Measurements from ENCODE around the gene SH3YL1.

SH3YL1 gene

DNA sequence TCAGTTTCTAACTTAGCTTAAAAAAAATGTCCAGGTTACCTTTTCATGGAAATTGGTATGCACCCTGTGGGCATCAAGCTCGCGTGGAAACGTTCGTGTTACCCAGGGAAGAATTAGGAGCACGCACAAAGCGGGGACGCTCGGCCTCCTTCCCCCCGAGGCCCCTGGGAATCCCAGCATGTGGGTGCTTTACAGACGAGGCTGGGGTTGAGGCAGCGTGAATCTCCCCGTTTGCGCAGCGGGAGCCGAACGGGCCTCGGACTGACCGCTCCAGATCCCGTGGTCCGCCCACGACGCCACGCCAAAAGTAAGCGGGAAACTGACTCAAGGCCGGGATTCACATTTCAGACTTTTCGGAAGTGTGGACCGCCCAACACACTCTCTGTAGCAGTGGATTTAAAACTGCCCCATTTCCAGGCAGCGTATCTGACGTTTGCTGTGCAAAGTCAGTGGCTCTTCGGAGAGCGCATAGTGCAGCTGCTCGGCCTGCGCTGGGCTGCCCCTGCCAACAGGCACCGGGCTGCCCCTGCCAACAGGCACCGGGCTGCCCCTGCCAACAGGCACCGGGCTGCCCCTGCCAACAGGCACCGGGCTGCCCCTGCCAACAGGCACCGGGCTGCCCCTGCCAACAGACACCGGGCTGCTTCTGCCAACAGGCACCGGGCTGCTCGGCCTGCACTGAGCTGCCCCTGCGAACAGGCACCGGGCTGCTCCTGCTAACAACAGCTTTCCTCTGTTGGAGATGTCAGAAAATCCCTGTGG lies 49.7 kb downstream of the SH3YL1 start:
- DNase-seq (ENCODE audit: low read depth) = no peak

DNA sequence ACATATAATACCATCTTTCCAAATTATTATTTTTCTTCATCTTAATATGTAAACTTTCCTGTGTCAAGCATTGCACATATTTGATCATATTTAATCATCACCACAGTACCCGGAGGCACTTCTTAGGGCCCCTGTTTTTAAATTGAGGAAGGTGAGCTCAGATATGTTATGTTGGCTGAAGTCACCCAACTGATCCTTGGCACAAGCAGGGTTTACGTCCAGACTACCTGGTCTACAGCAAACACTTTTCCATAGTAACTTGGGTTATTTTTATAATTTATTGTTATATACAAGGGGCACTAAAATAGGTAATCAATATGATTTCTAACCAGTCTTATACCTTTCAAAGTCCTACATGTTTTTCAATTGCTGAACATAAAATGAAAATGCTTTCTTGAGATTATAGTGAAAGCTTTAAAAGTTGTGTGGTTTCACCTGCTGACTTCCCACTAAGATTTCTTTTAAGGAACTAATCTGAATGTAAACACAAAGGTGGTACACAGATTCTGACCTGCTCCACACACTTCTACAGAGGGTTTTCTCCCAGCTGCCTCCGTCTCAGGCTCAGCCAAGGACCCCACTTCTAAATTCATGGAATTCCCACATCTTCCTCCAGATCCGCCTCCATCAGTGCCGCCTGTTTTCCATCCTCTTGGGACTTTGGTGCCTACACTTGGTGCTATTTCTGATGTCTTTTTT lies 52.2 kb downstream of the SH3YL1 start:
- DNase-seq (ENCODE audit: low read depth) = no peak

DNA sequence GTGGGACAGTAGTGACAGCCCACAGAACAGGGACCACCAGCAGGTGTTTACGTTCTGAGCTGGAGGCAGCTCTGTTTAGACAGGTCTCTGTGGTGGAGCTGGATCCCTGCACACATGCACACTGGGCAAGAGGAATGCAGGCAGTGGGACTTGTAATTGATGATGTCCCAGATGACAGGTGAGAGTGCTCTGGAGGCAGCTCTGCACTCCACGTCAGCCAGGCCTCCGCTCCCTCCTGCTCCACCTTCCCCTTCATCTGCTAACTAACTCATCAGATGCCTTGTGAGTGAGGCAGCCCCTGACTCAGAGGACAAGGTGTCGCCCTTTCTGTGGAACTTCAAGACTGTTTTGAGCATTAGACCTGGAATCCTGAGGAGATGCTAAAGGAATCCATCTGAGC lies 53.2 kb downstream of the SH3YL1 start:
- no peak for DNase-seq (ENCODE audit: low read depth)

DNA sequence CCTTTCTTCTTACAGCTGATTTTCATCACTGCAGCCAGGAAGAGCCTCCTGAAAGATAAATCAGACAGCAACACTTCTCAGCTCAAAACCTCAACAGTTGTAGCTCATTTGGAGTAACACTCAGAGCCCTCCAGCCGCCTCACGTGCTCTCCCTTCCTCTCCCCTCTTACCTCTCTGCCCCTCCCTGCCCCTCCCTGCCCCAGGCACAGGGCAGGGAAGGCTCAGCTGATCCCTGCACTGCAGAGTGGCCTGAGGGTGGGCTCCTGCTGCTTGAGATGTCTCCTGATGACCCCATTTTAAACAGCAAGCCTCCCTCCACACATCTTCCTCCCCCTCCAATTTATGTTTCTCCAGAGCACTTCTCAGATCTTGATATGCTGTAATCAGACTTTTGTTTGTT lies 54.4 kb downstream of the SH3YL1 start:
- DNase-seq (ENCODE audit: low read depth) = no peak

DNA sequence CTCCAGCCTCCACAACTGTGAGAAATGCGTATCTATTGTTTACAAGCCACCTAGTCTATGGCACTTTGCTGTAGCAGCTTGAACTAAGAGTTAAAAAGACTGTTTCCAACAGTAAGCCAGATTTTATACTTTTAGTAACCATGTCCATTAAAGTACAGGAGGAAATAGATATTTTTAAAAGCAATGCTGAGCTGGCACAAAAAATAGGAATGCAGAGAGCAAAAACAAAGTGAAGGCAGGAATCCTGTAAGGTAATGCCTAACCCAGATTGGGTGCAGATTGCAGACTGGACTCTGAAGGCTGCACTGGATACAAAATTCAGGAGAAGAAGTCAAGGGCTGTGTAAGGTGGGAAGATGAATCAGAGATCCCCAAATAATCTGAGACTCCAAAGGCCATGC lies 55.5 kb downstream of the SH3YL1 start:
- no peak for DNase-seq (ENCODE audit: low read depth)

DNA sequence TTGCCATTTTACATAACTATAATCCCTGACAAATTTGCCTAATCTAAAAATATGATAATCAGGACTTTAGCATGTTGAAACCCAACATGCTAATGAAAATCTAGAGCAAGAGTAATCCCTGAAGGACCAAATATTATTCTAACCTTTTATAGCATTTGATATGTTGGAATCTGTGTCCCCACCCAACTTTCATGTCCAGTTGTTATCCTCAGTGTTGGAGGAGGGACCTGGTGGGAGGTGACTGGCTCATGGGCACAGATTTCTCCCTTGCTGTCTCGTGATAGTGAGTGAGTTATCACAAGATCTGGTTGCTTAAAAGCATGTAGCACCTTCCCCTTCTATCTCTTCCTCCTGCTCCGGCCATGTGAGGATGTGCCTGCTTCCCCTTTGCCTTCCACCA lies 59.8 kb downstream of the SH3YL1 start:
- DNase-seq (ENCODE audit: low read depth) = no peak

DNA sequence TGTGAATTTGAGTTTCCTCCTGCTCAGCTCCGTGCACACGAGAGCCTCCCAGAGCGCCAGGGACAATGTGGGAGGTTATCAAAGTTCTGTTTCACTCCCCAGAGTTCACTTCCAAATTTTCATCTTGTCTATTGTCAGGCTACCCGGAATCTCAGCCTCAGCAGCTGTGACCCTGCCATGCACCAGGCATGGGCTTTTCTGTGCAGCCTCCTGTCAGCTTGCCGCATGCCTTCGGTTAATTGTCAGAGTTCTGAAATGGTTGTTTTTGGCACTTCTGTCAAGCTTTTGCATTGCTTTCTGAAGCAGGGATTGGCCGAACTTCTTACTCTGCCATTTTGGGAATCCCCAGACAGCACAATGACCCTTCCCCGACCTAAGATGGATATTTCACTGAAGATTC lies 60.4 kb downstream of the SH3YL1 start:
- DNase-seq (ENCODE audit: low read depth) = no peak

DNA sequence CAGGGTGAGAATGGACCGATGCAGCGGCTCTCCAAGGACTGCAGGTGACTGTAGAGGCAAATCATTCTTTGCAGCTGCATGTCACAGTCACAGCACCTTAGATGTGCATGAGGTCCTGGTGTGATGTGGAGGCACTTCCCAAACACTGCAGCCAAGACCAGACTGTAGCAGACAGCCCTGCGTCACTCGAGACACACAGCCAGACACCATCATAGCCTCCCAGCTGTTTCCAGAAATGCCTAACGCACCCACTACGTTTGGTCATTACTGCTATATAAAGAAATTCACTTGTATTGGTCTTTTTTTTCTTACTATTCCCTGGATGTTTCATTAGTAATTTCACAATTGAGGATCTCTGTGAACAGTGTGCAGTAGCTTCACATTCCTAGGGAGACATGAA lies 60.9 kb downstream of the SH3YL1 start:
- no peak for DNase-seq (ENCODE audit: low read depth)

DNA sequence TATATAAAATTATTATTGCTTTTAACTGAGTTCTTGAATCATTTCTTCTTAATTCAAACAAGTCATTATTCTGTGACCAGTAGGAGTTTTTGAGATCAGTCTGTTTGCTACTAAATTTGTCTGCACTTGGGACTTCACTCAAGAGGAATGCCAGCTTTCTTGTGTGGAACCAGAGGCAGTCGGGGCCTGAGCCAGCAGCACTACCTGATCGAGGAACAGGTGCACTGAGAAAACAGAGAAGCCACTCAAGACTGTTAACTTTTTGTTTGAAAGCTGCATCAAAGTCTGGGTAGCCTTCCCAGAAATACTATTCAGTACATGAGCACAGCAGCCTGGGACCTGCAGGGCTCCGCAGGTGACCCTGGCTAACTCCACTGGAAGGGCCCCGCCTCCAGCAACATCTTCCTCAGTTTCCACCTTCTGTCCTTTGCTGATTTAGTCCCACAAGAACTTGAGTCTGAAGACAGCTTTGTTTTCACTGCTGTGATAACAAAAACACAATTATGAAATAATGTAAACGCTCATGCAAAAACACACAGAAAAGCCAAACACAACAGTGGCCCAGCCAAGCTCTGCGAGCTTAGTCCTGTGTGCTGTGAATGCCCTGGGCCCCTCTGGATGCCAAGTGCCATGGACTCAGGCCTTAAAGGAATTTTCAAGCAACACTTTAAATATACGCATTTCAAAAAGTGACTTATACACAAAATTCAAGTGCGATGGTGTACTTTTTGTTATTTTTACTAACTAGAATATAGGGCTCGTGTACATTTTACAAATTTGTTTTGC lies 62.0 kb downstream of the SH3YL1 start:
- no peak for DNase-seq (ENCODE audit: low read depth)

DNA sequence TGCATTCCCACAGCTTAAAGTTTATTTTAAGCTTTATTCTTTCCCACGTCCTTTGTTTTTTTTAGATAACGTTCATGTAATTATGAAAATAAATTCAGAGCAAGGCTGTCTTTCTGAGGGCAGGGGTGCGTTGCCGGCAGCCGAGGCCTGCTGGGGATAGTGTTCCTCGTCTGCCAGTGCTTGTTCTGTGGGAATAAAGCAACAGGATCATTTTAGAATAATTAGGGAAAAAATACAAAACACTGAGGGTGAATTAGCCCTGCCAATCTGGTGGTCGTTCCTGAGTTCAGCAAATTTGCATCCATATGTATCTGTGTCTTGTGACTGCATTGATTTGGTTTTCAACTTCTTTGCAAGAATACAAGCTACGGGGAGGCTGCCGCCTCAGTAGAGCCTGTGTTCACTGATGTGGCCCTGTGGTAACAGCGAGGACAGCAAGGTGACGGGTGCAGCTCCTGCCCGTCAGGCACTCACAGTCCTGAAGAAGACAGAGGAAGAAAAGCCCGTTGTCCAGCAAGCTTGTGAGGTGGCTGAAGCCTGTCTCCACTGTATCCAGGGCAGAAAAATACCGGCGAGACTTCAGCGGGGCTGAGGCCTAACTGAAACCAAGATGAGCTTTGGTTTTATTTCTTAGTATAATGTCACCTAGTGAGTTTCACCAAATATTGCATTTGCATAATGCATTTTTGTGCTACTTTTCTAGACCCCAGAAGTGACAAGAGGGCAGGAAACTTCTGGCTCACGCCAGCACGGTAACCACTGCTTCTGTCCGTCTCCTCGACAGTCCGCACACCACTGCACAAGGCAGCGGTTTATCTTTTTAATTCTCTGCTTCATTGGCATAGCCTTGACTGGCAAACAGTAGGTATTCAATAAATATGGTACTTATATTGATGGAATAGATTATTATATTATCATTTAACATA lies 64.5 kb downstream of the SH3YL1 start:
- DNase-seq (ENCODE audit: low read depth) = no peak

DNA sequence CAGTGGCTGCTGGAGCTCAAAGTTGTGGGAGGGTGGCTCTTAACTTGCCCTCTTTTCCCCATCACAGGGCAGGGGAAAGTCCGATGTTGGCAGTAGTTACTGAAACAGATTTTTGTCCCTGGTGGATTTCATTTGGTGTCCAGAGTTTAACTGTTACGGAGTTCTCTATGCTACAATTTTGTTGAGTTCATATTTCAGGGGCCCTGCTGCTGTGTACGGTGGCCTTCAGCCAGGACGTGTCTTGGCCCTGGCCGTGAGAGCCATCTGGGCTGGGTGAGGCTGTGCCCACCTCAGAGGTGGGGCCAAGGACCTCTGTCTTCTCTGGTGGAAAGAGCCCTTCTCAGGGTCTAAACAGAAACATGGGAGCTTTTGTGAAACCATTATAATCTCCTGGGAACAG lies 67.4 kb downstream of the SH3YL1 start:
- no peak for DNase-seq (ENCODE audit: low read depth)

DNA sequence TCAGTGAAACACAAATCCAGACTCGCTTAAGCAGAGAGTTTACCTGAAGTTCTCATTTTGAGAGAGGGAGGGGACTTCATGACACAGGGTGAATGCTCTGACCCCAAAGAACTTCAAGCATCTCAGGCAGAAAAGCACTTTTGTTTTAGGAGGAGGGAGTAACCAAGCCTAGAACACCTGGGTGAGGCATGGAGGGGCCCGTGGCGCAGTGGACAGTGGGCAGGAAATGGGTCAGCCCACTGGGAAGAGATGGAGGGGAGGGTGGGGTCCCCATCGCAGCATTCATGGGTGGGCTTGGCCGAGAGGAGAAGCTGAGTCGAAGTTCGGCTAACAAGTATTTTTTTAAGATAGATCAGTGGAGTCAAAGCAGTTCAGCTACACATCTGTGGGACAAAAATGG lies 67.9 kb downstream of the SH3YL1 start:
- DNase-seq (ENCODE audit: low read depth) = no peak

DNA sequence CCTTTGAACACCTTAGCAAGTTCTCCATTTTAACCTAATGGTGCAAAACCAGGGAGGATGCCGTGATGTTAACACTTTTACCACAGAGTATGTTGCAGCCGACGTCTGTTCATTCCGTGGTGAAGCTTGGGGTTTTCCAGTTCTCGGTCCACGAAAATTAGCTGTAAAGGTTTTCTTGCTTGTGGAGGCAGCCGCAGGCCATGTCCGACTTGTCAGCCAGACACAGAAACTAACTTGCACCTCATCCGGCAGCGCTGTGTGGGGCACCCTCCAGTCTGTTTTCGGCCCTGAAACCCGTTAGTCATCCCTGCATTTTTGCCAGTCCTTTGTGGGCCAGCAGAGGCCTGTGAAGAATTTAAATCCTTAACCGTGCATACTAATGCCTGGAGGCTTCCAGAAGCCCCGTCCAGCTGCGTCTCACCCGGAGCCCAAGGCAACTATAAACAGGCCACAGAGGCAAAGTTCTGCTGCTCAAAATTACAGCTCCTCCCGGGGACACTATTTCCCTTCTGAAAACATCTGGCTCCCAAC lies 70.6 kb downstream of the SH3YL1 start:
- DNase-seq (ENCODE audit: low read depth) = peak; percentile 10

DNA sequence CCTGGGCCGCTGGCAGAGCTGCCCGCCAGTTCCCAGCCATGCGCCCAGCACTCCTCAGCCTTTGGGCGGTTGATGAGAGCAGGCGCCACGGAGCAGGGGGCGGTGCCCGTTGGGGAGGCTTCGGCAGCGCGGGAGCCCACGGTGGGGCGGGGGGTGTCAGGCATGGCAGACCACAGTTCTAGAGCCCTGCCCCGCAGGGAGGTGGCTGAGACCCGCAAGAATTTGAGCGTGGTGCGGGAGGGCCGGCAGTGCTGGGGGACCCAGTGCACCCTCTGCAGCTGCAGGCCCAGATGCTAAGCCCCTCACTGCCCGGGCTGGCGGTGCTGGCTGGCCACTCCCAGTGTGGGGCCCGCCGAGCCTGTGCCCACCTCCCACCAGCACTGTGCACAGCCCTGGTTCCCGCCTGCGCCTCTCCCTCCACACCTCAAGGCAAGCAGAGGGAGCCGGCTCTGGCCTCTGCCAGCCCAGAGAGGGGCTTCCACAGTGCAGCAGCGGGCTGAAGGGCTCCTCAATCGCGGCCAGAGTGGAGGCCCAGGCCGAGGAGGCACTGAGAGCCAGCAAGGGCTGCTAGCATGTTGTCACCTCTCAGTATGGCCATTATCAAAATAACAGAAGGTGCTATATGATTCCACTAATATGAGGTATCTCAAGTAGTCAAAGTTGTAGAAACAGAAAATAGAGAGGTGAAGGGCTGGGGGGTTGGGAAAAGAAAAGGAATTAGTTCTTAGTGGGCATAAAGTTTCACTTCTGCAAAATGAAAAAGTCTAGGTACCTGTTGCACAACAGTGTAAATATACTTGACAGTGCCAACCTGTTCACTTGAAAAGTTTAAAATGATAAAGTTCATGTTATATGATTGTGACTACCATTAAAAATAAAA lies 72.3 kb downstream of the SH3YL1 start:
- no peak for DNase-seq (ENCODE audit: low read depth)

DNA sequence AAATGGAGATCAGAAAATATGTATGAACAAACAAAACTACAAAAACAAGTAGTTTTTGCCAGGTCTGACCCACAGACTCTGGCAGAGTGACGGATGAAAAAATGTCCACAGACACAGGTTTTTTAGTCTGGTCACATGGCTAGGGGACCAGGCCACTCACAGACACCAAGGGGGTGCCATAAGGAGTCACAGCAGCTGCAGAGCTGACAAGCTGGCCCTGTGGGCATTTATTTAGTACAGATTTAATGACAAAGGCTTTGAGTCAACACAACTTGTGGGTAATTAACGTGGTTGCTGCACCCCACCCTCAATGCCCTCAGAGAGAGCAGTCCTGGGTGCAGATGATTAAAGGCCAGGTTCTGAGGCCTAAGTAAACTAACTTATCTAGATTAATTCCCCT lies 76.0 kb downstream of the SH3YL1 start:
- DNase-seq (ENCODE audit: low read depth) = no peak

DNA sequence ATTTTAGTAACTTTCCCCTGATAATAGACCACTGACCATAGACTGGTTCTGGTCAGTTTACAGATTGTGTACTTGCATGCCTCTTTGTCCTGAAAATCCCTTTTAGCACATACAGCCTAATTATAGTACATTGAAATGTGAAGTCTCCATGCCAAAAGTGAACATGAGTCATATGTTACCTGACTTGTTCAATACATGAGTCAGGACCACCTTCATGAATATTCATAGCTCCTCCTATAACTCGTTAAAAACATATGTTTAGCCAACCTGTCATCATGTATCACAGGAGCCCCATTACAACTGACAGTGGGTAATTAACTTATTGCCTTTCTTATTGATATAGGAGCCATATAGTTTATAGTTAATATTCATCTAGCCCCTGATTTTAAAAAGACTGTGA lies 78.6 kb downstream of the SH3YL1 start:
- DNase-seq (ENCODE audit: low read depth) = no peak

DNA sequence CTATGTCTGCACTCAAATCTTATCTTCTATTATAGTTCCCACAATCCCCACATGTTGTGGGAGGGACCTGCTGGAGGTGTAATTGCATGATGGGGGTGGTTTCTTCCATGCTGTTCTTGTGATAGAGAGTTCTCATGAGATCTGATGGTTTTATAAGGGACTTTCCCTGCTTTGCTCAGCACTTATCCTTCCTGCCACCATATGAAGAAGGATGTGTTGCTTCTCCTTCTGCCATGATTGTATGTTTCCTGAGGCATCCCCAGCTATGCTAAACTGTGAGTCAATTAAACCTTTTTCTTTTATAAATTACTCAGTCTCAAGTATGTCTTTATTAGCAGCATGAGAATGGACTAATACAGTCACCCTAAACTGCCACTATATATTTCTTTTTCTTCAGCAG lies 79.1 kb downstream of the SH3YL1 start:
- DNase-seq (ENCODE audit: low read depth) = no peak

DNA sequence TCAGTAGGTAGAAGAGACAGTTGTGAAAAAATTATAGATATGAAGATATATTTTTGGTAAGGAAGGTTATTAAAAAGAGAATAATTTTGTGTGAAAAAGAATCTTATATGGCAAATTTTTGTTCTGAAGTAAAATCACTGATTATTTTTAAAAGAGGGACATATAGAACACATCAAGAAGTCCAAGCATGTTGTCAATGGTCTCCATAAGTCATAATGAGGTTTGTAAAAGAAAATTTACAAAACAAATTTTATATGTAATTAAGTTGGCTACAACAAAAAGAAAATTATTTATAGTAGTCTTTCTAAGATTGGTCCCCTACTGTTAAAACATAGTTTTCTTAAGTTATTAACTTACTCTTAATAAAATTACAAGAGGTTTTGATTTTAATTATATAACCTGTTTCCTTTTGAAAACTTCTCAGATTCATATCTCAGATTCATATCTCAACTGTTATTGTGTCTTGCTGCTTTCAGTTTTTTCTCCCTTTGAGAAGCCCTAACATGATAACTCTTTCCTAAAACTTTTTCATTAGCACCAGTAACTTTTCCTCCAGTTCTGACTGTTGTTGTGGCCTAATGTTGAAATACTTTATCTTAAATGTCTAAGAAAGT lies 81.2 kb downstream of the SH3YL1 start:
- peak; percentile 21 for DNase-seq (ENCODE audit: low read depth)

DNA sequence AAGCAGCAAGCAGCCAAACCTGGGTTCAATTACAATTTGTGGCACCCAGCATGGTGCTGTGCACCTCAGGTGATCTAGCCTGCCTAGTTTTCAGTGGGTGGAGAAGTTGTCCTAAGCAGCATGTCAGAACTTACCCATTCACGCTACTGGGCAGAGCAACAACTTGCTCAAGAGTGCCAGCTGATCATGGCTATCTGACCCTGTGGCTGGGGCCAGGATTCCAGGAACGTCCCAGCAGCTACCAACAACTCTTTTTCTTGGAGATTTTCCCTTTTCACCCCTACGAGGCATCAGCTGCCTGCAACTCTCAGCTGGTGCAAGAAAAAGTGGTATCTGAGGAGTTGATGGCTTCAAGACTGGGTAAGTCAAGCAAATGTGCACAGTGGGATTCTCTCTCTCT lies 83.5 kb downstream of the SH3YL1 start:
- DNase-seq (ENCODE audit: low read depth) = no peak

DNA sequence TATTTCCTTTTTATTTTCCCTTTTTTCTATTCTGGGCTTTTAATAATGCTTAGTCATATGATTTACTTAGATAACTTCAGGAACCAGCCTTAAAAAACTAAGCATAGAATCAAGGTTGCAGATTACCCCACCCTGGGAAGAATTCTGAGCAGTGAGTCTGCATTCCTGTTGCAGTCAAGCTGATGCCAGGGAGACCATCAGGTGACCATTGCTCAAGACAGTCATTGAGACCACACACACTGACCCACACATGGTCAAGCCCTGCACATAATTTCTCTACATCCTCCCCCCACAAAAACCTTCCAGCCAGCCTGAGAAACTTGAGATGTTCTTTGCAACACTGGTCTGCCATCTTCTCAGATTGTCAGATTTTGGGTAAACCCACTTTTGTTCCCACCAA lies 83.9 kb downstream of the SH3YL1 start:
- DNase-seq (ENCODE audit: low read depth) = no peak
